ENCODE results near the gene ESRP2.

ESRP2 gene

GRCh38 chr16:68190736-68191510 is 45.0 kb downstream of the ESRP2 start:
- intact Hi-C loops (cut with DNase I), result no loop called here
- peak in 23 of 42 donors; percentile 6 to 75 (median 41) for DNase-seq

- intact Hi-C loops (cut with DNase I), result no loop called here
- no peak for DNase-seq
Measured at GRCh38 chr16:68190081-68190480, 45.8 kb downstream of the ESRP2 start.

GRCh38 chr16:68188170-68188569 is 47.8 kb downstream of the ESRP2 start:
- intact Hi-C loops (cut with DNase I), result no loop called here
- DNase-seq, result no peak

GRCh38 chr16:68187505-68187904 is 48.4 kb downstream of the ESRP2 start:
- intact Hi-C loops (cut with DNase I), result no loop called here

GRCh38 chr16:68186877-68187276 is 49.0 kb downstream of the ESRP2 start:
- intact Hi-C loops (cut with DNase I), result no loop called here
- DNase-seq, result no peak

More at GRCh38 chr16:68187505-68187904, 48.4 kb downstream of the ESRP2 start:
- DNase-seq, result peak in 1 of 42 donors; percentile 18

GRCh38 chr16:68183046-68183445 is 52.9 kb downstream of the ESRP2 start:
- no peak for DNase-seq
- intact Hi-C loops (cut with DNase I), result no loop called here

- intact Hi-C loops (cut with DNase I), result no loop called here
- DNase-seq, result no peak
Measured at GRCh38 chr16:68179855-68180254, 56.1 kb downstream of the ESRP2 start.

GRCh38 chr16:68179196-68179795 is 56.6 kb downstream of the ESRP2 start:
- intact Hi-C loops (cut with DNase I), result no loop called here
- no peak for DNase-seq
